ENCODE results near the gene MDN1.

The MDN1 gene

DNA sequence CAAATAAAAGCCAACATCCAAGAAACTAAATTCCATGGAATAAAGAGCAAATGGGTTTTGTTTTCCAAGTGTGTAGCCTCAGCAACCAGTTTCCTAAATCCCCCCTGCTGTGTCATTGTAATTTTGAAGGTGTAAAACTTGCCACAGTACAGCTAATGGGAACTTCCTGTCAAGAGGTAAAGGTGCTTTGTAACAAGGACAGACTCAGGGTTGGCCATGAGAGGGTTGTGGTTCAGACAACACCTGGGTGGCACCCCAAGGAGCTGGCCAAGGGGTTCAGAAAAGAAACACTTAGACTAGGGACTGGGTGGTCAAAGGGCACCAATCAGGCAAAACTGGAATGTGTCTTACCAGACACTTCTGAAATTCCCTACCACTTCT lies 128.7 kb downstream of the MDN1 start:
- ChIA-PET POLR2A (no interaction called here), CTCF (no interaction called here)
- TF ChIP-seq, protein P1, sequence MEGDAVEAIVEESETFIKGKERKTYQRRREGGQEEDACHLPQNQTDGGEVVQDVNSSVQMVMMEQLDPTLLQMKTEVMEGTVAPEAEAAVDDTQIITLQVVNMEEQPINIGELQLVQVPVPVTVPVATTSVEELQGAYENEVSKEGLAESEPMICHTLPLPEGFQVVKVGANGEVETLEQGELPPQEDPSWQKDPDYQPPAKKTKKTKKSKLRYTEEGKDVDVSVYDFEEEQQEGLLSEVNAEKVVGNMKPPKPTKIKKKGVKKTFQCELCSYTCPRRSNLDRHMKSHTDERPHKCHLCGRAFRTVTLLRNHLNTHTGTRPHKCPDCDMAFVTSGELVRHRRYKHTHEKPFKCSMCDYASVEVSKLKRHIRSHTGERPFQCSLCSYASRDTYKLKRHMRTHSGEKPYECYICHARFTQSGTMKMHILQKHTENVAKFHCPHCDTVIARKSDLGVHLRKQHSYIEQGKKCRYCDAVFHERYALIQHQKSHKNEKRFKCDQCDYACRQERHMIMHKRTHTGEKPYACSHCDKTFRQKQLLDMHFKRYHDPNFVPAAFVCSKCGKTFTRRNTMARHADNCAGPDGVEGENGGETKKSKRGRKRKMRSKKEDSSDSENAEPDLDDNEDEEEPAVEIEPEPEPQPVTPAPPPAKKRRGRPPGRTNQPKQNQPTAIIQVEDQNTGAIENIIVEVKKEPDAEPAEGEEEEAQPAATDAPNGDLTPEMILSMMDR (IDR thresholded peaks at IDR 0.05; ENCODE audit: insufficient read depth, low read length, missing control alignments): no peak
- no peak overlapping the region for H3K4me3 ChIP-seq (ENCODE audit: low read depth, low read length)
- DNase-seq (ENCODE audit: low read depth, low spot score): no peak

GRCh38 chr6:89689732-89690131 lies 129.9 kb downstream of the MDN1 start:
- ChIA-PET POLR2A (no interaction called here), CTCF (no interaction called here)
- no peak for DNase-seq (ENCODE audit: low read depth, low spot score)
- H3K4me3 ChIP-seq (ENCODE audit: low read depth, low read length): no peak overlapping the region
- TF ChIP-seq, protein P1 (IDR thresholded peaks at IDR 0.05; ENCODE audit: insufficient read depth, low read length, missing control alignments): no peak

GRCh38 chr6:89688328-89688727 lies 131.3 kb downstream of the MDN1 start:
- ChIA-PET CTCF (interaction anchor here (1.7 kb wide), 1 partner anchor 12 kb away, joined by 3 read pairs; no protein-coding TSS in a partner anchor), POLR2A (no interaction called here)
- H3K4me3 ChIP-seq (ENCODE audit: low read depth, low read length): no peak overlapping the region
- TF ChIP-seq, protein P1 (IDR thresholded peaks at IDR 0.05; ENCODE audit: insufficient read depth, low read length, missing control alignments): no peak
- DNase-seq (ENCODE audit: low read depth, low spot score): no peak

GRCh38 chr6:89685311-89685710 lies 134.3 kb downstream of the MDN1 start:
- POLR2A ChIA-PET: no interaction called here

GRCh38 chr6:89682991-89683390 lies 136.6 kb downstream of the MDN1 start:
- CTCF ChIA-PET: no interaction called here

More at GRCh38 chr6:89685311-89685710, 134.3 kb downstream of the MDN1 start:
- no peak overlapping the region for H3K4me3 ChIP-seq (ENCODE audit: low read depth, low read length)
- TF ChIP-seq, protein P1 (IDR thresholded peaks at IDR 0.05; ENCODE audit: insufficient read depth, low read length, missing control alignments): no peak
- CTCF ChIA-PET: no interaction called here
- DNase-seq (ENCODE audit: low read depth, low spot score): no peak

DNA sequence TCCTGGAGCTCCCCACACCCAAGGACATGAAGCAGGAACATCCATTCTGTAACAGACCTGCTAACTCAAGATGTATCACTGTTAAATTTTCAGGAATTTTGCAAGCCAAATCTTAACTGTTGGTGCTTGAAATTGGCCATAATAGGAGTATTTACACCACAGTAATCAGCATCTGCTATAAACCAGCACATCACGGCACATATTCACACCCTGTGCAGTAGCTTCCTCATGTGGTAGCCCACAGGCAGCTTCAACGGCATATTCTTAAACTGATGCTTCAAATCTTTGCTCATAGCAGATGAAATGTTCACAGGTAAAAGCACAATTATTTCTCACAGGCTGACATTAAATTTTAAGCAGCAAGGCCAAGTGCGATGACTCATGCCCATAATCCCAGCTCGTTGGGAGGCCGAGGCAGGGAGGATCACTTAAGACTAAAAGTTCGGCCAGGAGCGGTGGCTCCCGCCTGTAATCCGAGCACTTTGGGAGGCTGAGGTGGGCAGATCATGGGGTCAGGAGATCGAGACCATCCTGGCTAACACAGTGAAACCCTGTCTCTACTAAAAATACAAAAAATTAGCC lies 137.5 kb downstream of the MDN1 start:
- CTCF ChIA-PET: no interaction called here
- POLR2A ChIA-PET: no interaction called here
- no peak for DNase-seq (ENCODE audit: low read depth, low spot score)
- TF ChIP-seq, protein P1 (IDR thresholded peaks at IDR 0.05; ENCODE audit: insufficient read depth, low read length, missing control alignments): no peak
- H3K4me3 ChIP-seq (ENCODE audit: low read depth, low read length): no peak overlapping the region

More at GRCh38 chr6:89682991-89683390, 136.6 kb downstream of the MDN1 start:
- no peak for DNase-seq (ENCODE audit: low read depth, low spot score)
- POLR2A ChIA-PET: no interaction called here
- TF ChIP-seq, protein P1 (IDR thresholded peaks at IDR 0.05; ENCODE audit: insufficient read depth, low read length, missing control alignments): no peak
- H3K4me3 ChIP-seq (ENCODE audit: low read depth, low read length): no peak overlapping the region
